DMS153 treated with DMSO at 0.1 percent for 48 hours (cell line): Measurements from ENCODE around the gene UQCC5.

Experiments used
- DNase-seq: peaks from one replicate; lab custom pipeline; 2025; ENCODE audit not compliant: unreplicated experiment; lab: John Stamatoyannopoulos, UW

Gene UQCC5

DNA sequence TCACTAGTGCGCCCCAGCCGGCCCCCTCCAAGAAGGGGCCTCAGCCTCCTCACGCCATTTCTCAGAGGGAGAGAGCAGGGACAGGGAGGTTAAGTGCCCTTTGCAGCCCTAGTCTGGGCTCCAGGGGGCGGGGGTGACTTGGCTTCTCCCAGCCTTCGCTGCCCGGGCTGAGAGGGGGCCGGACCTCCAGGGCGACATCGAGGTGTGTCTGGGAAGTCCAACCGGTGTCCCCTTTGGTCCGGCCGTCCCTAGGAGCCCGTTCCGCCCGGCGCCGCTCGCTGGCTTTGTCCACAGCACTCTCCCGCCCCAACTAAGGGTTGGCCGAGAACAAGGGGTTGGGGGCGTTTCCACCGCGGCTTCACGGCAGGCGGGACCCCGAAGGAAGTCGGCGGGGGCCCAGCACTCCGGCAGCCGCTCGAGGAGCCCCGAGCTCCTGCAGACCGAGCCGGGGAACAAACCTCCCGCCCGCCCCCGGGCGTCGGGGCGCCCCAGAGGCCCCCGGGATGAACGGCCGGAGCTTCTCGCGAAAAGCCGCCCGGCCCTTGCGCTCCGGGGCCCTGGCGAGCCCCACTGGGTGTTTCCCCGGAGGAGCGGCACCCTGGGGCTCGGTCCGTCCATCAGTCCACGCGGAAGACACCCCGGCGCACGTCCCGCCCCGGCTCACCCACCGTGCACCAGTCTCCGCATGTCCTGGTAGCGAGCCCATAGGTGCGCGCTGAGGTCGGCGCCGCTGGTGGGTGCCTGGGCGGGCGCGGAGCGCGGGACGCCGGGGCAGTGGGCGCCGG, 3.4 kb upstream of the UQCC5 start:
- DNase-seq: no peak

GRCh38 chr3:52533623-52534280, 2.7 kb upstream of the UQCC5 start, which contains the start of gene NT5DC2:
TSS of gene NT5DC2 (minus strand) at chr3:52533857. CDS start at chr3:52533737, 120 bp downstream.
- DNase-seq: peak; percentile 3

DNA sequence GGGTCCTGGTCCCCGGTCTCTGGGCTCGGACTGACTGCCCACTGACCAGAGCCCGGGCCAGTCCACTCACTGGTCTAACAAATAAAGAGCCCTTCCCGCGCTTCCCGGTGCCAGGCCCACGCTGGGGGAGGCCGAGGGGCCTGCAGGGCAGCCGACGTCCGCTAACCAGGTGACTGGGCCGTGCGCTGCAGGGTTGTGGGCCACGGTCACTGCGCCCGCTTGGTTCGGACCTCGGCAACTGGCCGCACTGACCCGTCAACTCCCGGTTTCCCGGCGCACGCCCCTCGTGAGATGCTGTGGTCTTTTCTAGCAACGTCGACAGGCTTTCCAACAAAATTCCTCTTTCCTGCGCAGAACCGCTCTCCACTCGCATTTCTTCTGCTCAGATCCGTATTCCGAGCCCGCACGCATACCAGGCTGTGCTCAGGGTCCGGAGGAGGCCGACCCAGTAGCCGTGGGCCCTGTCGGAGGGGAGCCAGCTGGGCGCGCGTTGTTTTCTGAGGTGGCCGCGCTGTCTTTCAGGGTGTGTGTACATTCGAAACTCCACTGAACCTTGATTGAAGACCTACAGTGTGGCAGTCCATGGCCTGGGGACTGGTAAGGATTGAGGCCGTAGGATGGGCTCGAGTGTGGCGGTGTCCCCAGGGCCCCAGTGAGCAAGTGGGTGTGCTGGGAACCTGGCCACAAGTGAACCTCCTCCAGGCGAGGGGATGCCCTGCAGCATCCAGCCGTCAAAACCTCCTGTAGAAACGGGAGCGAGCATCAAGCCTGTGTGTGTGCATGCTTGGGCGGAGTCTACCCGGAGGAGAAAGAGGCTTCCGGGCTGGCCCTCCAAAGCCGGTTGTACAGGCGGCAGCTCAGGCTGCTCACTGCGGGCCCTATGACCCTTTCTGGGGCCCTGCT, 1.9 kb upstream of the UQCC5 start:
- peak; percentile 18 for DNase-seq

GRCh38 chr3:52535411-52536111, 844 bp upstream of the UQCC5 start:
- DNase-seq: no peak

- DNase-seq: no peak
These were observed 365 bp upstream of the UQCC5 start for GRCh38 chr3:52536112-52536368.

DNA sequence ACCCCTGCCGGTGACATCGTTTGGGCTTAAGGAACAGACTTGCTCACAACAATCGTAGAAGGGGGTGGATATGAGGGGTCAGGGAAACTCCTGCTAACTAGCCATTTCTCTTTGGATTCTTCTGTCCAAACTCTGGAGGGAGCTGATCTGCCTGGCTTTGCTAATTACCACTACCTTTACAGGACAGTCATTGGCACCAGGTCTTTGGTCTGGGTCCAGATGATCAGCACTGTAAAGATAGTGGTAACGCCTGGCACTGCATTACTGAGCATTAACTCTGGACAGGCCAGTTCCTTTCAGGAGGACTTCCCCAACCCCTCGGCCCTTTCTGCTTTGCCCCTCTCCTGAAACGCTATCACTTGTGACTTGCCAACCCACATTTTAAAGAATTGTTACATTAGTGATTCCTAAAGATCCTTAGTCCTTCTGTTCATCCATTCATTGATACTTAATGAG, 788 bp downstream of the UQCC5 start:
- no peak for DNase-seq

DNA sequence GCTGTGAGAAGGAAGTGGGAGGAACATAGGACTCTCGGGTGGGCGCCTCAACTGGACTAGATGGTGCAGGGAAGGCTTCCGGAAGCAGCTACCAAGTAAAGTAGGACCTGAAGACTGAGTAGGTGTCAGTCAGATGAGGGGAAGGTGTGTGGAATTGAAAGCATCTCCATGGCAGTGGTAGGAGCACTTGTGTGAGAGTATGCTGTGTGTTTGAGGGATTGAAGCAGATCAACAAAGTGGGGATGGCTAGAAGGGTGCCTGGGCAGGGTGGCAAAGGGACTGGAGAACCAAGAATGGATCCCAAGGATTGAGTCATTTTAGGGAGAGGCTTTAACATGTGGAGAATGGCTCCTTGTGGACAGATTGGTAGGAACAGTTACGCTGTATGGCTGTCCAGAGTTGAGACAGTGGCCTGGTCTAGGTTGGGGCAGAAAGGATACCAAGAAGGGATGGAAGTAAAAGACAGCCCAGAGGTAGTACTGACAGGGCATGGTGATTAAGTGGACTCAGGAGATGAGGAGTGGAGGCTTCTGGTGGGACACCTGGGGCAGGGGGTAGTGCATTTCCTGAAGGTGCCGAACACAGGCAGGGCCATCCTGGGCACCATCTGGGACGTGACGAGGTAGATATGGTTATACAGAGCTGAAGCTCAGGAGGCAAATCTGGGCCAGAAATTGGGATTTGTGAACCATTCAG, 1.5 kb downstream of the UQCC5 start:
- DNase-seq: no peak

DNA sequence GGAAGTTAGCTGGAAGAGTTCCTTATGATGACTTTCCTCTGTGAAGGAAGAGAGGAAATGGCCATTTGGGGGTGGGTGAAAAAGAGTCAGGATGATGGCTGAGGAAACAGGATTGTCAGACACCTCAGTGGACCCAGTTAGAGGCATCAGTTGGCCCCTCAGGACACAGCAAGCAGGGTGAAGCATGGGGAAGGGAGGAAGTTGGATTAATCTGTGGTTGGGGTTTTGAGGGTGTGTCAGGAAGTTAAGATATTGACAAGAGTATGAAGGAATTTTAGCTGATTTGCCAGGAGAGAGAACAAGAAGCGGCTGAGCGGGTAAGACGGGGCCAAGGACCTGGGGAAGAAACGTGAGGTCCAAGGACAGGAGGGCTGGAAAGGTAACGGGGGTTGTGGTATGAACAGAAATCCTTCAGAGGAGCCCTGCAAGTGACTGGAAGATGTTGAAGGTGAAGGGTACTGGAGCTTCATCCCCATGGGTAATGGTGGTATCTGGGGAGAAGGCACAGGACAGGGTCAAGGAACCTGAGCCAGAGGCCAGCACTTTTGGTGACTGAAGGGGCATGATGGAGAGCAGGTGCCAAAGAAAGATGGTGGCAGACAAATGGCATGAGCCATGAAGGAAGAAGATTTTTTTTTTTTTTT, 2.7 kb downstream of the UQCC5 start:
- DNase-seq: no peak

- no peak for DNase-seq
These were observed 4.6 kb downstream of the UQCC5 start for GRCh38 chr3:52541050-52541449.

DNA sequence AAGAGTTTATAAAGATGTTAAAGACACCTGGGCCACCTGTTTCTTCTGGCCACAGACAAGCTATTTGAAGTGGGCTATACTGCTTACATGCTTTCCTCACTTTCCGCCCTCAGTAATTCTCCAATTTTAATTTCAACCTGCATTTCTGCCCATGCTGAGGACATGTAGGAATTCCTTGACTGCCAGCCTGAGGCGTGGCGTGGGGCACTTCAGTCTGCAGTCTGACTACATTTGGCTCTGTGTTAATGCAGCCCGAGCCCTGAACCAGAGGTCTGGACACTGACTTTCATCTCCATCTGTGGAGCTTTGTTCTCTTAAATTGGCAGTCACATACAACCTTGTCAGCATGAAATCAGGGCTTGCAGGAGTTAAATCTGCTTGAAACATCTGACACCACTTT, 8.5 kb downstream of the UQCC5 start:
- DNase-seq: no peak

DNA sequence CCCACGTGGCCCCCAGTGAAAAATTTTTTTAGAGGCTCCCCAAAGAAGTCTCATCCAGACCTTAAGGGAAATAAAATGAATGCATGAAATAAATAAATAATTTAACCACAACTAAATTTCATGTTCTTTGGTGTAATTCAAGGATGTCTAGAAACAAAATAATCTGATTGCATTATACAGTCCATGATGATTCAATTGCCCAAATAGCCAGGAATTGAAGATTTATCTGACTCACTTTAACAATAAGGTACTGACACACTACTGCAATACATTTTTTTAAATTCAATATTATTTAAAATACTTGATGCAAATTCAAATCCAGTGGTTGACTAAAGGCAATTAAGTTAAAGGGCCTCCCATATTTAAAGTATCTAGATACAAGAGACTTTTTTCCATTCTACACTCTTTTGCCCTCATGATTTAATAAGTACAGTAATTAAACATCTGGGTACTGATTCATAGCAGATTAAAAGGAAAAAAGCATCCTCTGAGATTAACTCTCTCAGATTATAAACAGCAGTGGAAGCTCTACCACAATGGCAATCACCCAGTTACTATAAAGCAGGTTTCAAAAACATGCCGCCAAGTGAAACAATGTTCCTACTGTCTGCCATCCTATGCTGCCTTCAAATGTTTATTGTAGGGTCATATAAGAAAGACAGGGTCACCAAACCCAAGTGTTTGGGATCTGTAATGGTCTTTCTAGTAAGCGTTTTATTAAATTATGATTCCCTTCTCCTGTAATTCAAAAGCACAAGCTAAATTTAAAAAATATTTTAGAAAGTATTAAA, 9.9 kb downstream of the UQCC5 start:
- no peak for DNase-seq

DNA sequence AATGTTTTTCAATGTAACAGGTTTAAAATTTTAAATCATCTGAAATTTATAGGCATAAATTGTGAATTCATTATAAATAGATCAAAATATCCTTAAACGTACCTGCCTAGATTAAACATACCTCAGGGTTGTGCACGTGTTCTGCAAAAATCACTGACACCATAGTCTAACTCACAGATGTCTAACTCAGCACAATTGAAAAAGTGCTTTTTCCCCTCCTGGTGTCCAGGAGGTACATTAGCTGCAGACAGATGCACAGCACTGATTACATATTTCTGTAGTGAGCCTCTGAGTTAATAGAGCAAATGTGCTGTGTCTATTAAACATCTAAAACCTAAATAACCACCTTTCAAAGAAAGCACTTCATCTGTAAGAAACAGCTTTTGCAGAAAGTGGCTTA, 10.7 kb downstream of the UQCC5 start:
- no peak for DNase-seq

DNA sequence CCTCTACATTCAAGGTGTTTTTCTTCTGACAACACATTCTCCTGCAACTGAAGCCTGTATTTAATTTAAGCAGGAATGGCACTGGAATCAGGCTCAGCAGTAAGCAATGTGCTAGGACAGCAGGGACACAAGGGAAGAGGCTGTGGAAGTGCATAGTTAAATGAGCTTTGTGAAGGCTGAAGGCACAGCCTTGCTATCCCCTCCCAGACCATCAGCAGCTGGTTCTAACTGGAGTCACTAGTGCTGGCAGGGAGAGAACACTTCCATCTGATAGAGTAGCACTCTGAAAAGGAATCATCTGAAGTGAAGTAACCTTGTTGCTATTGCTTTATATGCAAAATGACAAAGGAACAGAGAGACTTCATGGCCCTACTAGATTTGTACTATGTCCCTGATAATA, 14.7 kb downstream of the UQCC5 start:
- no peak for DNase-seq

GRCh38 chr3:52552089-52552488, 15.7 kb downstream of the UQCC5 start:
- no peak for DNase-seq

DNA sequence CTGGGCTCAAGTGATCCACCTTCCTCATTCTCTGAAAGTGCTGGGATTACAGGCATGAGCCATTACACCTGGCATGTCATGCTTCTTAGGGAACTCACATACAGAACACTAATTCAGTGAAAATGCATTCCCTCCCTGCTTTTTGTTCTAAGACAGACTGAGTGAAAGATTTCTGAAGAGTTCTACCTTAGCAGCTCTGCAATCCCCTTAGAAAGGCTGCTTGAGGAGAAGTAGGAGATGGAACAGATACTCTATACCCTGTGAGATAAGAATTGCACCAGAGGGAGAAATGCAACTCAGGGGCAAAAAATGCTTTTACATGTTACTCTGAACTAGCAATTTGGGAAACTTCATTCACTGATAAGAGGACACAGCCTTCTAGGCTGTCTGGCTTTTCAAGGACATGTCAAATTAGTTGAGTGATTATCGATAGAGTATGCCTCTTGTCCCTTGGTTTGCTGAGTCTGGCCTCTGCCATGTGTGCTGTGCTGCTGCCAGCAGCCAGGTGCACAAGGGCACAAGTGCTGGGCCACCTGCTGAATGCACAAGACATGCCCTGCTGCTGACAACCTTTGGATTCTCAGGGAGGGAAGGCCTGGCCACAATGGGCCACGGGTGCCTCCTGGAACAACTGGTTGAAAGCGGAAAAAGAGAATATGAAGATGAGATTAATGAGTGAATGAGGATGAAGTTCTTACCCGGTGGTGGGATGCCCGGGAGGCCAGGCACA, 17.8 kb downstream of the UQCC5 start:
- DNase-seq: no peak

GRCh38 chr3:52555056-52555455, 18.7 kb downstream of the UQCC5 start:
- DNase-seq: no peak

- DNase-seq: no peak
These were observed 20.9 kb downstream of the UQCC5 start for GRCh38 chr3:52557011-52557960.
